Measurements from ENCODE around the gene TMEM236.

Gene TMEM236

GRCh38 chr10:17725703-17726102, 26.3 kb upstream of the TMEM236 start:
- H3K9me3 ChIP-seq (ENCODE audit: control insufficient read depth, insufficient read depth, low read depth, low read length): peaks cover 6% of the 10 kb centered on the region; the same call in 1 of the 2 replicates
- no peak overlapping the region for H3K9ac ChIP-seq (ENCODE audit: low read length)
- H3K4me1 ChIP-seq (ENCODE audit: control insufficient read depth, insufficient read depth, low read length): no peaks in the 10 kb centered on the region
- H3K27ac ChIP-seq (ENCODE audit: low read depth, low read length): no peak overlapping the region
- no peak overlapping the region for H3K4me3 ChIP-seq (ENCODE audit: low read depth, low read length)
- peaks cover 2% of the 10 kb centered on the region; the same call in 1 of the 2 replicates for H3K36me3 ChIP-seq (ENCODE audit: control insufficient read depth, insufficient read depth, low read length)
- H3K27me3 ChIP-seq (ENCODE audit: control insufficient read depth, insufficient read depth, low read length): no peaks in the 10 kb centered on the region

- Histone ChIP-seq H3K4me1 (ENCODE audit: control insufficient read depth, insufficient read depth, low read length) (no peaks in the 10 kb centered on the region), H3K9me3 (ENCODE audit: control insufficient read depth, insufficient read depth, low read depth, low read length) (no peaks in the 10 kb centered on the region), H3K9ac (ENCODE audit: low read length) (no peak overlapping the region), H3K27me3 (ENCODE audit: control insufficient read depth, insufficient read depth, low read length) (no peaks in the 10 kb centered on the region), H3K27ac (ENCODE audit: low read depth, low read length) (no peak overlapping the region), H3K36me3 (ENCODE audit: control insufficient read depth, insufficient read depth, low read length) (no peaks in the 10 kb centered on the region), H3K4me3 (ENCODE audit: low read depth, low read length) (no peak overlapping the region)
Observed at GRCh38 chr10:17729630-17730029, 22.4 kb upstream of the TMEM236 start.

- Histone ChIP-seq H3K9ac (ENCODE audit: low read length) (no peak overlapping the region), H3K27me3 (ENCODE audit: control insufficient read depth, insufficient read depth, low read length) (no peaks in the 10 kb centered on the region), H3K27ac (ENCODE audit: low read depth, low read length) (no peak overlapping the region), H3K4me1 (ENCODE audit: control insufficient read depth, insufficient read depth, low read length) (no peaks in the 10 kb centered on the region), H3K9me3 (ENCODE audit: control insufficient read depth, insufficient read depth, low read depth, low read length) (no peaks in the 10 kb centered on the region), H3K4me3 (ENCODE audit: low read depth, low read length) (no peak overlapping the region), H3K36me3 (ENCODE audit: control insufficient read depth, insufficient read depth, low read length) (no peaks in the 10 kb centered on the region)
Observed at GRCh38 chr10:17730667-17731066, 21.3 kb upstream of the TMEM236 start.

- Histone ChIP-seq H3K27ac (ENCODE audit: low read depth, low read length) (no peak overlapping the region), H3K9ac (ENCODE audit: low read length) (no peak overlapping the region), H3K4me3 (ENCODE audit: low read depth, low read length) (no peak overlapping the region), H3K9me3 (ENCODE audit: control insufficient read depth, insufficient read depth, low read depth, low read length) (no peaks in the 10 kb centered on the region), H3K4me1 (ENCODE audit: control insufficient read depth, insufficient read depth, low read length) (no peaks in the 10 kb centered on the region), H3K36me3 (ENCODE audit: control insufficient read depth, insufficient read depth, low read length) (no peaks in the 10 kb centered on the region), H3K27me3 (ENCODE audit: control insufficient read depth, insufficient read depth, low read length) (no peaks in the 10 kb centered on the region)
Observed at GRCh38 chr10:17731331-17732020, 20.5 kb upstream of the TMEM236 start.

GRCh38 chr10:17733620-17734019, 18.4 kb upstream of the TMEM236 start:
- H3K36me3 ChIP-seq (ENCODE audit: control insufficient read depth, insufficient read depth, low read length): no peaks in the 10 kb centered on the region
- no peaks in the 10 kb centered on the region for H3K27me3 ChIP-seq (ENCODE audit: control insufficient read depth, insufficient read depth, low read length)
- no peak overlapping the region for H3K4me3 ChIP-seq (ENCODE audit: low read depth, low read length)
- no peaks in the 10 kb centered on the region for H3K9me3 ChIP-seq (ENCODE audit: control insufficient read depth, insufficient read depth, low read depth, low read length)
- H3K4me1 ChIP-seq (ENCODE audit: control insufficient read depth, insufficient read depth, low read length): no peaks in the 10 kb centered on the region
- no peak overlapping the region for H3K27ac ChIP-seq (ENCODE audit: low read depth, low read length)
- H3K9ac ChIP-seq (ENCODE audit: low read length): no peak overlapping the region

- Histone ChIP-seq H3K27ac (ENCODE audit: low read depth, low read length) (no peak overlapping the region), H3K4me1 (ENCODE audit: control insufficient read depth, insufficient read depth, low read length) (no peaks in the 10 kb centered on the region), H3K27me3 (ENCODE audit: control insufficient read depth, insufficient read depth, low read length) (no peaks in the 10 kb centered on the region), H3K9me3 (ENCODE audit: control insufficient read depth, insufficient read depth, low read depth, low read length) (no peaks in the 10 kb centered on the region), H3K4me3 (ENCODE audit: low read depth, low read length) (no peak overlapping the region), H3K9ac (ENCODE audit: low read length) (no peak overlapping the region), H3K36me3 (ENCODE audit: control insufficient read depth, insufficient read depth, low read length) (no peaks in the 10 kb centered on the region)
Observed at GRCh38 chr10:17734432-17735080, 17.4 kb upstream of the TMEM236 start.

GRCh38 chr10:17735166-17735941, 16.6 kb upstream of the TMEM236 start:
- H3K9ac ChIP-seq (ENCODE audit: low read length): no peak overlapping the region
- H3K9me3 ChIP-seq (ENCODE audit: control insufficient read depth, insufficient read depth, low read depth, low read length): no peaks in the 10 kb centered on the region
- H3K4me1 ChIP-seq (ENCODE audit: control insufficient read depth, insufficient read depth, low read length): no peaks in the 10 kb centered on the region
- H3K27ac ChIP-seq (ENCODE audit: low read depth, low read length): no peak overlapping the region
- H3K27me3 ChIP-seq (ENCODE audit: control insufficient read depth, insufficient read depth, low read length): no peaks in the 10 kb centered on the region
- H3K4me3 ChIP-seq (ENCODE audit: low read depth, low read length): no peak overlapping the region
- H3K36me3 ChIP-seq (ENCODE audit: control insufficient read depth, insufficient read depth, low read length): no peaks in the 10 kb centered on the region

GRCh38 chr10:17736223-17736622, 15.8 kb upstream of the TMEM236 start:
- no peaks in the 10 kb centered on the region for H3K4me1 ChIP-seq (ENCODE audit: control insufficient read depth, insufficient read depth, low read length)
- no peak overlapping the region for H3K4me3 ChIP-seq (ENCODE audit: low read depth, low read length)
- no peaks in the 10 kb centered on the region for H3K36me3 ChIP-seq (ENCODE audit: control insufficient read depth, insufficient read depth, low read length)
- no peak overlapping the region for H3K9ac ChIP-seq (ENCODE audit: low read length)
- H3K27me3 ChIP-seq (ENCODE audit: control insufficient read depth, insufficient read depth, low read length): no peaks in the 10 kb centered on the region
- no peak overlapping the region for H3K27ac ChIP-seq (ENCODE audit: low read depth, low read length)
- no peaks in the 10 kb centered on the region for H3K9me3 ChIP-seq (ENCODE audit: control insufficient read depth, insufficient read depth, low read depth, low read length)

GRCh38 chr10:17737027-17737965, 14.7 kb upstream of the TMEM236 start:
- Histone ChIP-seq H3K27ac (ENCODE audit: low read depth, low read length) (no peak overlapping the region), H3K27me3 (ENCODE audit: control insufficient read depth, insufficient read depth, low read length) (no peaks in the 10 kb centered on the region), H3K36me3 (ENCODE audit: control insufficient read depth, insufficient read depth, low read length) (no peaks in the 10 kb centered on the region), H3K4me3 (ENCODE audit: low read depth, low read length) (no peak overlapping the region), H3K4me1 (ENCODE audit: control insufficient read depth, insufficient read depth, low read length) (no peaks in the 10 kb centered on the region), H3K9ac (ENCODE audit: low read length) (no peak overlapping the region), H3K9me3 (ENCODE audit: control insufficient read depth, insufficient read depth, low read depth, low read length) (no peaks in the 10 kb centered on the region)

GRCh38 chr10:17740668-17741067, 11.3 kb upstream of the TMEM236 start:
- Histone ChIP-seq H3K27me3 (ENCODE audit: control insufficient read depth, insufficient read depth, low read length) (no peaks in the 10 kb centered on the region), H3K27ac (ENCODE audit: low read depth, low read length) (no peak overlapping the region), H3K36me3 (ENCODE audit: control insufficient read depth, insufficient read depth, low read length) (no peaks in the 10 kb centered on the region), H3K9ac (ENCODE audit: low read length) (no peak overlapping the region), H3K4me1 (ENCODE audit: control insufficient read depth, insufficient read depth, low read length) (no peaks in the 10 kb centered on the region), H3K9me3 (ENCODE audit: control insufficient read depth, insufficient read depth, low read depth, low read length) (no peaks in the 10 kb centered on the region), H3K4me3 (ENCODE audit: low read depth, low read length) (no peak overlapping the region)
